T-cell (primary cell): ENCODE measurements around the gene MLANA. TPM values are rescaled to one million over a fixed set of nuclear protein-coding genes. Genes with fewer than 3 reads are reported as not detected.

ENCODE experiments used
- ATAC-seq, 4 experiments: fragments of 200-7000 bp in 3 of 4; fragments of 150-1000 bp in 1 of 4; cut with Tn5 transposase; replicated peaks in 1 of 4; 1 replicate in 3 of 4; 2 replicates in 1 of 4; pipeline ENCODE4 v1.10.0; 2021; ENCODE audit warnings: moderate library complexity in 3 of 4, mild to moderate bottlenecking in 2 of 4, moderate number of reproducible peaks in 1 of 4
- CTCF ChIA-PET, 2 donors: fragments of 300-600 bp; sonication (Branson Sonifier 250); formaldehyde crosslinking; loops; one replicate each; lab custom pipeline; 2022; ENCODE audit warnings: antibody characterized with exemption in 2 of 2; lab: Charles Lee
- POLR2A ChIA-PET, 2 donors: fragments of 300-600 bp; sonication (Branson Sonifier 250); formaldehyde crosslinking; loops; one replicate each; lab custom pipeline; 2022; ENCODE audit warnings: antibody characterized with exemption in 2 of 2; lab: Charles Lee
- DNase-seq, 35 experiments: peaks; one replicate each; pipeline versions ENCODE4 v3.0.0 to v3.0.0-alpha.2; 2013 to 2023
- H3K27ac ChIP-seq: one replicate; pipeline ENCODE4 v1.5.1; 2013; ENCODE audit warnings: low read length
- H3K27me3 ChIP-seq, 2 experiments: replicated peaks in 1 of 2; 1 replicate in 1 of 2; 2 replicates in 1 of 2; pipeline versions ENCODE4 v1.6.1 to v1.7.0; 2013; ENCODE audit warnings: low read length in 1 of 2, mixed read lengths in 1 of 2; ENCODE audit not compliant: control insufficient read depth in 2 of 2, insufficient read depth in 2 of 2; ENCODE audit errors: extremely low read depth in 1 of 2
- H3K36me3 ChIP-seq, 2 donors: 1 replicate in 1 of 2; 2 replicates in 1 of 2; pipeline versions ENCODE4 v1.6.1 to v1.7.0; 2013; ENCODE audit warnings: low read length in 1 of 2; ENCODE audit not compliant: control insufficient read depth in 2 of 2, insufficient read depth in 1 of 2; ENCODE audit errors: extremely low read depth in 1 of 2
- H3K4me1 ChIP-seq, 2 experiments: 1 replicate in 1 of 2; 2 replicates in 1 of 2; pipeline versions ENCODE4 v1.6.1 to v1.7.0; 2013; ENCODE audit warnings: low read length in 2 of 2, mixed read lengths in 1 of 2; ENCODE audit not compliant: insufficient read depth in 2 of 2, control insufficient read depth in 1 of 2; ENCODE audit errors: extremely low read depth in 1 of 2
- H3K4me3 ChIP-seq, 2 donors: 1 replicate in 1 of 2; 2 replicates in 1 of 2; pipeline versions ENCODE4 v1.5.1 to v1.7.0; 2013; ENCODE audit warnings: mild to moderate bottlenecking in 2 of 2, low read length in 1 of 2, moderate library complexity in 1 of 2; ENCODE audit not compliant: control insufficient read depth in 1 of 2; ENCODE audit errors: extremely low read depth in 1 of 2
- H3K9me3 ChIP-seq: 2 replicates; pipeline ENCODE4 v1.7.0; 2013
- H3K27ac Mint-ChIP-seq, 2 donors: one replicate each; pipeline ENCODE4 v1.8.0; 2020 to 2021; ENCODE audit warnings: mild to moderate bottlenecking in 2 of 2, mixed read lengths in 2 of 2
- H3K27me3 Mint-ChIP-seq, 2 donors: one replicate each; pipeline ENCODE4 v1.8.0; 2021 to 2022; ENCODE audit warnings: mixed read lengths in 2 of 2
- H3K36me3 Mint-ChIP-seq: one replicate; pipeline ENCODE4 v1.8.0; 2021; ENCODE audit warnings: mixed read lengths
- H3K4me1 Mint-ChIP-seq, 3 donors: one replicate each; pipeline ENCODE4 v1.8.0; 2020 to 2022; ENCODE audit warnings: mixed read lengths in 3 of 3, mild to moderate bottlenecking in 1 of 3
- H3K4me3 Mint-ChIP-seq, 3 donors: one replicate each; pipeline ENCODE4 v1.8.0; 2020 to 2022; ENCODE audit warnings: mild to moderate bottlenecking in 3 of 3, mixed read lengths in 3 of 3, moderate library complexity in 3 of 3
- H3K9me3 Mint-ChIP-seq, 3 donors: one replicate each; pipeline ENCODE4 v1.8.0; 2020 to 2022; ENCODE audit warnings: mixed read lengths in 3 of 3
- WGBS: methylation state at CpG from one replicate; pipeline ENCODE4 v1.1.5; 2013; ENCODE audit warnings: missing lambda C conversion rate; ENCODE audit not compliant: insufficient coverage; 5-methylcytosine and 5-hydroxymethylcytosine counted together
- total RNA-seq, 35 experiments: library from RNA in 6 of 35; stranded (reverse) in 6 of 35; fragments of 120-200 nt in 1 of 35; gene quantifications; one replicate each; pipeline versions ENCODE4 v1.2.1 to v1.2.4 and lab custom pipeline; 2013 to 2026

Gene MLANA
- total RNA-seq, 5 donors from 2014 or later (not counting 1 experiment from before 2014, with no cell fraction given) = not detected

- H3K27ac ChIP-seq = no peak overlapping the region
- no peak overlapping the region for H3K4me3 Mint-ChIP-seq
- peaks cover 15% of the 10 kb centered on the region for H3K36me3 Mint-ChIP-seq
- no peak overlapping the region for H3K4me3 ChIP-seq
- H3K36me3 ChIP-seq = peaks cover 2 to 17% of the 10 kb centered on the region in 2 donors
- ChIA-PET CTCF (no interaction called here), POLR2A (no interaction called here)
- 84% methylated on average over 4 of the region's 4 CpGs for WGBS
- H3K4me1 Mint-ChIP-seq = no peaks in the 10 kb centered on the region
- no peak overlapping the region for H3K27ac Mint-ChIP-seq
- H3K9me3 Mint-ChIP-seq = no peaks in the 10 kb centered on the region
- H3K4me1 ChIP-seq = no peaks in the 10 kb centered on the region
- H3K27me3 ChIP-seq = no peaks in the 10 kb centered on the region
- DNase-seq (no peak), ATAC-seq (no peak)
- no peaks in the 10 kb centered on the region for H3K9me3 ChIP-seq
- no peaks in the 10 kb centered on the region for H3K27me3 Mint-ChIP-seq
These were observed 2.4 kb downstream of the MLANA start for GRCh38 chr9:5893134-5893505.

GRCh38 chr9:5893591-5894236 is 3.0 kb downstream of the MLANA start:
- Histone ChIP-seq H3K9me3 (no peaks in the 10 kb centered on the region), H3K4me1 (no peaks in the 10 kb centered on the region), H3K27me3 (no peaks in the 10 kb centered on the region), H3K4me3 (no peak overlapping the region), H3K36me3 (peaks cover 2 to 17% of the 10 kb centered on the region in 2 donors), H3K27ac (no peak overlapping the region)
- ATAC-seq (no peak), DNase-seq (no peak)
- Mint-ChIP-seq H3K9me3 (no peaks in the 10 kb centered on the region), H3K27me3 (no peaks in the 10 kb centered on the region), H3K4me1 (no peaks in the 10 kb centered on the region), H3K4me3 (no peak overlapping the region), H3K27ac (no peak overlapping the region), H3K36me3 (peaks cover 21% of the 10 kb centered on the region)
- WGBS = 90% methylated on average over 9 of the region's 13 CpGs
- CTCF ChIA-PET = interaction anchor here (0.5 to 2.4 kb wide), 2 partner anchors 8 to 524 kb away, joined by 3 to 9 read pairs; no protein-coding TSS in a partner anchor
- POLR2A ChIA-PET = interaction anchor here in 1 of 2 donors (0.6 kb wide), 1 partner anchor 280 kb away, joined by 11 read pairs; no protein-coding TSS in a partner anchor

- Mint-ChIP-seq H3K4me3 (no peak overlapping the region), H3K36me3 (peaks cover 24% of the 10 kb centered on the region), H3K4me1 (no peaks in the 10 kb centered on the region), H3K27me3 (no peaks in the 10 kb centered on the region), H3K9me3 (no peaks in the 10 kb centered on the region), H3K27ac (no peak overlapping the region)
- POLR2A ChIA-PET = interaction anchor here in 1 of 2 donors (0.6 kb wide), 1 partner anchor 880 kb away, joined by 13 read pairs; no protein-coding TSS in a partner anchor
- WGBS = 93% methylated on average over 5 of the region's 6 CpGs
- Histone ChIP-seq H3K36me3 (peaks cover 2 to 17% of the 10 kb centered on the region in 2 donors), H3K4me1 (no peaks in the 10 kb centered on the region), H3K27ac (no peak overlapping the region), H3K4me3 (no peak overlapping the region), H3K9me3 (no peaks in the 10 kb centered on the region), H3K27me3 (no peaks in the 10 kb centered on the region)
- ATAC-seq (no peak), DNase-seq (no peak)
- CTCF ChIA-PET = interaction anchor here (0.5 to 2.4 kb wide), 2 partner anchors 8 to 523 kb away, joined by 3 to 9 read pairs; no protein-coding TSS in a partner anchor
These were observed 3.7 kb downstream of the MLANA start for GRCh38 chr9:5894237-5894959.

GRCh38 chr9:5895782-5896181 is 5.1 kb downstream of the MLANA start:
- DNase-seq = no peak
- Histone ChIP-seq H3K27me3 (no peaks in the 10 kb centered on the region), H3K4me3 (no peak overlapping the region), H3K9me3 (no peaks in the 10 kb centered on the region), H3K4me1 (no peaks in the 10 kb centered on the region), H3K36me3 (peaks cover 2 to 17% of the 10 kb centered on the region in 2 donors), H3K27ac (no peak overlapping the region)
- ChIA-PET POLR2A (interaction anchor here in 1 of 2 donors (0.6 kb wide), 1 partner anchor 36 kb away, joined by 4 read pairs; no protein-coding TSS in a partner anchor), CTCF (interaction anchor here in 1 of 2 donors (0.6 to 2.4 kb wide), 2 partner anchors 10 to 23 kb away, joined by 9 read pairs; no protein-coding TSS in a partner anchor)
- H3K36me3 Mint-ChIP-seq = peaks cover 24% of the 10 kb centered on the region
- H3K27me3 Mint-ChIP-seq = no peaks in the 10 kb centered on the region
- WGBS = 92% methylated on average over 6 of the region's 6 CpGs
- no peaks in the 10 kb centered on the region for H3K9me3 Mint-ChIP-seq
- H3K4me3 Mint-ChIP-seq = no peak overlapping the region
- ATAC-seq = no peak
- H3K4me1 Mint-ChIP-seq = peaks cover 0 to 3% (median 0%) of the 10 kb centered on the region in 3 donors
- no peak overlapping the region for H3K27ac Mint-ChIP-seq

- Histone ChIP-seq H3K9me3 (no peaks in the 10 kb centered on the region), H3K27me3 (no peaks in the 10 kb centered on the region), H3K27ac (no peak overlapping the region), H3K36me3 (peaks cover 2 to 17% of the 10 kb centered on the region in 2 donors), H3K4me3 (no peak overlapping the region), H3K4me1 (no peaks in the 10 kb centered on the region)
- Mint-ChIP-seq H3K27ac (no peak overlapping the region), H3K27me3 (no peaks in the 10 kb centered on the region), H3K4me1 (peaks cover 0 to 5% (median 0%) of the 10 kb centered on the region in 3 donors), H3K36me3 (peaks cover 24% of the 10 kb centered on the region), H3K9me3 (no peaks in the 10 kb centered on the region), H3K4me3 (no peak overlapping the region)
- CTCF ChIA-PET = interaction anchor here in 1 of 2 donors (0.8 kb wide), 1 partner anchor 409 kb away, joined by 3 read pairs; no protein-coding TSS in a partner anchor
- DNase-seq (no peak), ATAC-seq (no peak)
- WGBS = 100% methylated on average over 3 of the region's 4 CpGs
- POLR2A ChIA-PET = interaction anchor here in 1 of 2 donors (0.6 kb wide), 1 partner anchor 21 kb away, joined by 7 read pairs; no protein-coding TSS in a partner anchor
These were observed 6.2 kb downstream of the MLANA start for GRCh38 chr9:5896863-5897262.

- H3K4me1 ChIP-seq = no peaks in the 10 kb centered on the region
- peaks cover 2 to 17% of the 10 kb centered on the region in 2 donors for H3K36me3 ChIP-seq
- Mint-ChIP-seq H3K9me3 (no peaks in the 10 kb centered on the region), H3K4me1 (peaks cover 0 to 5% (median 0%) of the 10 kb centered on the region in 3 donors), H3K36me3 (peaks cover 24% of the 10 kb centered on the region), H3K27me3 (no peaks in the 10 kb centered on the region), H3K27ac (no peak overlapping the region), H3K4me3 (no peak overlapping the region)
- no peaks in the 10 kb centered on the region for H3K9me3 ChIP-seq
- H3K4me3 ChIP-seq = no peak overlapping the region
- DNase-seq = no peak
- ChIA-PET POLR2A (no interaction called here), CTCF (interaction anchor here in 1 of 2 donors (1.4 kb wide), 1 partner anchor 11 kb away, joined by 3 read pairs; no protein-coding TSS in a partner anchor)
- H3K27ac ChIP-seq = no peak overlapping the region
- no peaks in the 10 kb centered on the region for H3K27me3 ChIP-seq
- ATAC-seq = no peak
- 97% methylated on average over 4 of the region's 5 CpGs for WGBS
These were observed 7.2 kb downstream of the MLANA start for GRCh38 chr9:5897851-5898250.
